H1 (cell line): ENCODE data around the gene SHCBP1L. TPM values are rescaled to one million over a fixed set of nuclear protein-coding genes. Genes with fewer than 3 reads are reported as not detected.

Experiments
- CTCF ChIA-PET: fragments of 300-600 bp; sonication (Branson Sonifier 250); formaldehyde crosslinking; loops from one replicate; lab custom pipeline; 2021; ENCODE audit not compliant: partially characterized antibody; lab: Charles Lee
- POLR2A ChIA-PET: fragments of 300-600 bp; sonication (Branson Sonifier 250); formaldehyde crosslinking; loops from one replicate; lab custom pipeline; 2021; ENCODE audit warnings: inconsistent platforms; ENCODE audit not compliant: partially characterized antibody; lab: Charles Lee
- DNase-seq, 2 experiments: peaks; one replicate each; pipeline versions ENCODE4 v3.0.0 to v3.0.0-alpha.2; 2010 to 2022; ENCODE audit warnings: low spot score in 2 of 2, low read depth in 1 of 2, mixed read lengths in 1 of 2
- FAIRE-seq: peaks from 2 replicates; lab custom pipeline; 2011; peaks lifted over from hg19 to GRCh38; lab: Jason Lieb, UNC
- H2AFZ ChIP-seq: 2 replicates; pipeline ENCODE4 v1.8.1; 2012; ENCODE audit warnings: low read length, inconsistent platforms
- H2AK5ac ChIP-seq: 2 replicates; pipeline ENCODE4 v1.6.1; 2013; ENCODE audit warnings: low read depth, low read length
- H2BK120ac ChIP-seq: replicated peaks from 2 replicates; pipeline ENCODE3; 2013; ENCODE audit warnings: low read depth, low read length, inconsistent platforms
- H2BK12ac ChIP-seq: 2 replicates; pipeline ENCODE4 v1.6.1; 2013; ENCODE audit warnings: low read depth, low read length
- H2BK15ac ChIP-seq: 2 replicates; pipeline ENCODE4 v1.6.1; 2013; ENCODE audit warnings: low read length
- H2BK20ac ChIP-seq: 2 replicates; pipeline ENCODE4 v1.6.1; 2013; ENCODE audit warnings: low read length
- H2BK5ac ChIP-seq: 2 replicates; pipeline ENCODE4 v1.6.1; 2013; ENCODE audit warnings: low read depth, low read length
- H3K14ac ChIP-seq: 2 replicates; pipeline ENCODE4 v1.6.1; 2013; ENCODE audit warnings: inconsistent platforms; ENCODE audit not compliant: insufficient read length
- H3K18ac ChIP-seq: 2 replicates; pipeline ENCODE4 v1.6.1; 2013; ENCODE audit warnings: low read length; ENCODE audit errors: extremely low read depth
- H3K23ac ChIP-seq: 2 replicates; pipeline ENCODE4 v1.6.1; 2013; ENCODE audit warnings: inconsistent platforms; ENCODE audit not compliant: insufficient read length
- H3K23me2 ChIP-seq: 2 replicates; pipeline ENCODE4 v1.6.1; 2013; ENCODE audit warnings: low read depth, low read length
- H3K27ac ChIP-seq: 2 replicates; pipeline ENCODE4 v1.6.1; 2011; ENCODE audit warnings: low read depth, low read length, inconsistent platforms
- H3K27me3 ChIP-seq, 4 experiments: replicated peaks in 1 of 4; 1 replicate in 1 of 4; 2 replicates in 3 of 4; pipeline versions ENCODE4 v1.6.1 to v1.8.1; 2011 to 2013; ENCODE audit warnings: low read length in 3 of 4, mild to moderate bottlenecking in 3 of 4, inconsistent platforms in 2 of 4, mixed read lengths in 2 of 4, moderate library complexity in 1 of 4; ENCODE audit not compliant: control insufficient read depth in 3 of 4, insufficient read depth in 3 of 4; ENCODE audit errors: extremely low read depth in 1 of 4
- H3K36me3 ChIP-seq, 4 experiments: 2 replicates each; pipeline versions ENCODE4 v1.6.1 to v1.8.1; 2011 to 2013; ENCODE audit warnings: mild to moderate bottlenecking in 4 of 4, low read length in 3 of 4, moderate library complexity in 2 of 4, control low read depth in 1 of 4, inconsistent platforms in 1 of 4; ENCODE audit not compliant: insufficient read depth in 4 of 4, control insufficient read depth in 2 of 4
- H3K4ac ChIP-seq: replicated peaks from 2 replicates; pipeline ENCODE3; 2013; ENCODE audit warnings: low read length, low read depth, mixed read lengths, inconsistent platforms; ENCODE audit not compliant: insufficient read length
- H3K4me1 ChIP-seq, 4 experiments: replicated peaks in 1 of 4; 1 replicate in 1 of 4; 2 replicates in 3 of 4; pipeline versions ENCODE4 v1.6.1 to v1.8.1; 2011 to 2013; ENCODE audit warnings: low read length in 3 of 4, inconsistent platforms in 2 of 4, mixed read lengths in 1 of 4; ENCODE audit not compliant: insufficient read depth in 4 of 4, control insufficient read depth in 3 of 4
- H3K4me2 ChIP-seq, 2 experiments: 2 replicates each; pipeline versions ENCODE4 v1.6.1 to v1.8.1; 2011 to 2013; ENCODE audit warnings: low read depth in 2 of 2, low read length in 2 of 2, control low read depth in 1 of 2, inconsistent platforms in 1 of 2, mild to moderate bottlenecking in 1 of 2; ENCODE audit not compliant: insufficient read depth in 1 of 2
- H3K4me3 ChIP-seq, 4 experiments: fragments of 200-600, 300-600 bp in 1 of 4; sonication (generic), shearing (Covaris generic), sonication (Bioruptor Twin) in 1 of 4; 2 replicates each; pipeline versions ENCODE4 v1.5.1 to v1.8.1; 2011 to 2016; ENCODE audit warnings: low read length in 4 of 4, low read depth in 3 of 4, control low read depth in 2 of 4, inconsistent platforms in 2 of 4, mild to moderate bottlenecking in 2 of 4, mixed read lengths in 1 of 4, moderate library complexity in 1 of 4; ENCODE audit not compliant: insufficient read depth in 2 of 4; ENCODE audit errors: extremely low read depth in 1 of 4
- H3K56ac ChIP-seq: replicated peaks from 2 replicates; pipeline ENCODE3; 2013; ENCODE audit warnings: low read depth, mild to moderate bottlenecking, mixed read lengths, low read length, inconsistent platforms; ENCODE audit not compliant: insufficient read length
- H3K79me1 ChIP-seq: 2 replicates; pipeline ENCODE4 v1.6.1; 2013; ENCODE audit warnings: low read depth, low read length, control low read depth
- H3K79me2 ChIP-seq, 2 experiments: 2 replicates each; pipeline versions ENCODE4 v1.6.1 to v1.8.1; 2012 to 2013; ENCODE audit warnings: low read length in 2 of 2, mild to moderate bottlenecking in 2 of 2, inconsistent platforms in 1 of 2; ENCODE audit not compliant: insufficient read depth in 2 of 2, control insufficient read depth in 1 of 2
- H3K9ac ChIP-seq, 4 experiments: replicated peaks in 1 of 4; 1 replicate in 1 of 4; 2 replicates in 3 of 4; pipeline versions ENCODE4 v1.6.1 to v1.8.1; 2011 to 2013; ENCODE audit warnings: low read depth in 3 of 4, low read length in 3 of 4, control low read depth in 2 of 4, mild to moderate bottlenecking in 2 of 4, moderate library complexity in 2 of 4, inconsistent platforms in 1 of 4; ENCODE audit errors: extremely low read depth in 1 of 4
- H3K9me3 ChIP-seq, 2 experiments: 2 replicates each; pipeline versions ENCODE4 v1.6.1 to v1.8.1; 2012 to 2013; ENCODE audit warnings: mild to moderate bottlenecking in 2 of 2, moderate library complexity in 2 of 2, control low read depth in 1 of 2, inconsistent platforms in 1 of 2, low read depth in 1 of 2, low read length in 1 of 2, mixed read lengths in 1 of 2; ENCODE audit not compliant: insufficient read depth in 2 of 2
- H4K20me1 ChIP-seq, 2 experiments: replicated peaks in 1 of 2; 2 replicates each; pipeline versions ENCODE3 to v1.8.1; 2011 to 2013; ENCODE audit warnings: inconsistent platforms in 2 of 2, low read length in 2 of 2, mild to moderate bottlenecking in 1 of 2; ENCODE audit not compliant: insufficient read depth in 2 of 2, control insufficient read depth in 1 of 2
- H4K5ac ChIP-seq: 2 replicates; pipeline ENCODE4 v1.6.1; 2013; ENCODE audit warnings: low read length, low read depth, mixed read lengths, inconsistent platforms; ENCODE audit not compliant: insufficient read length
- H4K8ac ChIP-seq: 2 replicates; pipeline ENCODE4 v1.8.0; 2013; ENCODE audit warnings: mild to moderate bottlenecking, moderate library complexity, low read length, inconsistent platforms; ENCODE audit not compliant: insufficient read depth; ENCODE audit errors: extremely low read depth
- H4K91ac ChIP-seq: replicated peaks from 2 replicates; pipeline ENCODE3; 2013; ENCODE audit warnings: low read length, mixed read lengths, inconsistent platforms; ENCODE audit not compliant: insufficient read length
- CBX5 ChIP-seq: fragments of 300-800, 300-1000 bp; sonication (generic); IDR thresholded peaks from 2 replicates; pipeline ENCODE4 v1.7.1; 2016; ENCODE audit warnings: antibody characterized with exemption, low read length, low read depth
- CREB1 ChIP-seq: IDR thresholded peaks from 2 replicates; pipeline ENCODE4 v1.6.1; 2012; ENCODE audit warnings: inconsistent platforms
- EZH2 ChIP-seq: fragments of 200-600 bp; sonication (generic); IDR thresholded peaks from 2 replicates; pipeline ENCODE4 v1.7.1; 2012; ENCODE audit warnings: low read depth, mild to moderate bottlenecking, moderate library complexity, low read length, inconsistent platforms; ENCODE audit not compliant: severe bottlenecking
- NRF1 ChIP-seq: IDR thresholded peaks from 2 replicates; pipeline ENCODE4 v1.6.1; 2011; ENCODE audit warnings: mild to moderate bottlenecking, low read depth, low read length, improper control_type of control experiment
- RAD21 ChIP-seq, 2 experiments: IDR thresholded peaks in 1 of 2; conservative IDR thresholded peaks in 1 of 2; 2 replicates each; pipeline ENCODE4 v1.6.1; 2011; ENCODE audit warnings: low read depth in 2 of 2, low read length in 2 of 2, improper control_type of control experiment in 1 of 2, inconsistent platforms in 1 of 2, mild to moderate bottlenecking in 1 of 2, moderate library complexity in 1 of 2
- SIX5 ChIP-seq: IDR thresholded peaks from 2 replicates; pipeline ENCODE4 v1.6.1; 2011; ENCODE audit warnings: mild to moderate bottlenecking, low read depth, low read length
- SRF ChIP-seq: IDR thresholded peaks from 2 replicates; pipeline ENCODE4 v1.6.1; 2011; ENCODE audit warnings: mild to moderate bottlenecking, low read depth, low read length, moderate library complexity
- TAF1 ChIP-seq: IDR thresholded peaks from 2 replicates; pipeline ENCODE4 v1.6.1; 2011; ENCODE audit warnings: mild to moderate bottlenecking, low read depth, low read length
- WGBS, 2 experiments: shearing (Covaris generic) in 1 of 2; methylation state at CpG; one replicate each; pipeline versions ENCODE4 v1.1.6 to v1.1.7; 2013 to 2015; ENCODE audit warnings: low lambda C conversion rate in 2 of 2, mixed read lengths in 2 of 2, inconsistent platforms in 1 of 2, low coverage in 1 of 2, missing lambda C conversion rate in 1 of 2; ENCODE audit not compliant: insufficient replicate concordance in 2 of 2, insufficient coverage in 1 of 2, insufficient read length in 1 of 2; ENCODE audit errors: extremely low coverage in 1 of 2, missing lambda C conversion rate in 1 of 2; 5-methylcytosine and 5-hydroxymethylcytosine counted together
- polyA plus RNA-seq, 7 experiments: library from polyadenylated mRNA; depleted of rRNA in 3 of 7; stranded (reverse) in 5 of 7; unstranded in 2 of 7; fragments of >200 nt in 5 of 7; fragments of 200-250 nt in 2 of 7; gene quantifications; 1 replicate in 5 of 7; 2 replicates in 1 of 7; 4 replicates in 1 of 7; pipeline versions ENCODE4 v1.2.1 to v1.2.3, GENCODE V29; 2011 to 2013; ENCODE audit warnings: missing spikeins in 2 of 7, mixed read lengths in 2 of 7
- total RNA-seq: library from RNA; stranded (reverse); fragmentation: NEBNext Ultra II Directional; extraction: Animal tissue kit (Norgen Biotek cat#: 25700); gene quantifications from 2 replicates; pipeline ENCODE4 v1.2.1, GENCODE V29; 2021

The SHCBP1L gene
- total and polyA plus RNA-seq, 2 of the 8 experiments (the other 6 are each of a cell fraction or from before 2014, with no cell fraction given): not detected

DNA sequence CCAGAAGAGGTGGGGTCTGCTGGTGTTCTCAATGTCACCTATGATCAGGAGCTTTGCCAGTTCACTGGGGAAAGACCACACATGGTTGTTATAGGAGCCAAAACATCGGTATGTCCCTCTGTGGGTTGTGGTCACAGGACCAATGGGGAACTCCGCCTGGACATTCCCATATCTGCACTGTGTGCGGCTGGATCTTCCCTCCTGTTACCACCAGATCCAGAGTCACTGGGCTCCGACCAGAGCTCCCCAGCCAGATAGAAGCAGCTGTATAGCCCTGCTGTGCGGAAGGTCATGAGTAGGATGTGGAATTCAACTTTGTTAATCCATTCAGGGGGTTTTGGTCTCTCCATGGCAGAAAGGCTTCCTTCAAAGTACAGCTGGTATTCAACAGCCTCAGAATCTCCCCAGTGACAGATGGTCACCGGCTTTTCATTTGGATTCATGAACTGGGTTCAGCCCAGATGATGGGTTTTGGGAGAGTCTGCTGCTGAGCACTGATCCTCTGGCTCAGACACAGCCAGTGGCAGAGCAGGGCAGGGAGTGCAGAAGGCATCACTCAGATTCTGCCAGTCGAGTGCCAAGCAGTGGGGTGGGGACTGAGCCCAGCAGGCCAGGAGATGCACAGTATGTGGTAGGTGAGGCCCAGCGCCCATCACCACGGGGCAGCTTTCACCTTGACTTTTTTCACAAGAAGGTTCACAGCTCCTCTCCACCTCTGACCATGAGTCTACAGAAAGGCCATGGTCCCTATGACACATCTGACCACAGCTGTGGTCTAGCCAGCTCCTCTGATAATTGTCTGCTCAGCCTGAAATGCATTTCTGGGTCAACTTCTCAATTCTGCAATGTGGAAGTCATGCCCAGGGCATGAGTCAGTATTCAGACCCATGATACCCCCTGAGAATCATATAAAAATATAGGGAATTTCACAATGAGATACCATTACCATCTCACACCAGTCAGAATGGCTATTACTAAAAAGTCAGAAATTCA is 2.9 kb upstream of the SHCBP1L start:
- Histone ChIP-seq H2BK5ac (peak overlapping the region; percentile 8; the same call in 1 of the 2 replicates), H4K8ac (no peak overlapping the region; the same call in 1 of the 2 replicates), H3K27ac (no peak overlapping the region), H4K91ac (peak overlapping the region; percentile 68), H2AFZ (0 out of 2 replicates have a peak overlapping the region, but pooled peaks have one; percentile 78), H4K5ac (no peak overlapping the region), H3K79me2 (no peaks in the 10 kb centered on the region), H3K56ac (no peak overlapping the region), H3K36me3 (no peaks in the 10 kb centered on the region), H3K9me3 (no peaks in the 10 kb centered on the region; a peak in 1 of 4 replicates), H3K23me2 (no peaks in the 10 kb centered on the region), H3K18ac (no peak overlapping the region), H3K4me2 (no peak overlapping the region), H3K4me1 (peaks cover 0 to 5% (median 4%) of the 10 kb centered on the region in 4 experiments; a peak in 5 of 7 replicates), H2BK120ac (peak overlapping the region; percentile 77), H2AK5ac (peak overlapping the region; percentile 3; the same call in 1 of the 2 replicates), H3K14ac (no peak overlapping the region), H4K20me1 (no peaks in the 10 kb centered on the region), H3K4ac (no peak overlapping the region), H2BK12ac (peak overlapping the region; percentile 96), H2BK20ac (peak overlapping the region; percentile 94), H3K4me3 (no peak overlapping the region), H3K9ac (no peak overlapping the region), H3K27me3 (no peaks in the 10 kb centered on the region), H3K79me1 (no peaks in the 10 kb centered on the region), H2BK15ac (peak overlapping the region; percentile 54; the same call in 1 of the 2 replicates), H3K23ac (no peak overlapping the region)
- FAIRE-seq (no peak), DNase-seq (no peak)
- WGBS, 2 experiments: 88% methylated on average over 9 of the region's 9 CpGs; no CpG with 5 or more reads in 1 of the 2 experiments
- ChIA-PET POLR2A (interaction anchor here (0.7 to 1.5 kb wide), 4 partner anchors 9 to 116 kb away, joined by 3 to 6 read pairs (median 3); no protein-coding TSS in a partner anchor), CTCF (interaction anchor here (1.1 to 1.6 kb wide), 6 partner anchors 9 to 64 kb away, joined by 3 to 5 read pairs (median 4); no protein-coding TSS in a partner anchor)
- TF ChIP-seq SRF: no peak
- no peak for TF ChIP-seq TAF1
- TF ChIP-seq CBX5: no peak
- no peak for TF ChIP-seq CREB1
- no peak for TF ChIP-seq SIX5
- TF ChIP-seq RAD21 (IDR thresholded peaks at IDR 0.05 in 1 of 2, conservative IDR thresholded peaks at IDR 0.05 in 1 of 2; ENCODE audit: low read depth in 2 of 2, low read length in 2 of 2): no peak
- no peak for TF ChIP-seq NRF1
- TF ChIP-seq EZH2: no peak
